ENCODE measurements around the gene DENND4A. TPM values are rescaled to one million over a fixed set of nuclear protein-coding genes. Genes with fewer than 3 reads are reported as not detected.

The DENND4A gene
- total and polyA plus RNA-seq, 9 of the 15 experiments (the other 6 are each of a cell fraction or from before 2014, with no cell fraction given) = 6.8 to 32.3 (median 19.9) TPM

DNA sequence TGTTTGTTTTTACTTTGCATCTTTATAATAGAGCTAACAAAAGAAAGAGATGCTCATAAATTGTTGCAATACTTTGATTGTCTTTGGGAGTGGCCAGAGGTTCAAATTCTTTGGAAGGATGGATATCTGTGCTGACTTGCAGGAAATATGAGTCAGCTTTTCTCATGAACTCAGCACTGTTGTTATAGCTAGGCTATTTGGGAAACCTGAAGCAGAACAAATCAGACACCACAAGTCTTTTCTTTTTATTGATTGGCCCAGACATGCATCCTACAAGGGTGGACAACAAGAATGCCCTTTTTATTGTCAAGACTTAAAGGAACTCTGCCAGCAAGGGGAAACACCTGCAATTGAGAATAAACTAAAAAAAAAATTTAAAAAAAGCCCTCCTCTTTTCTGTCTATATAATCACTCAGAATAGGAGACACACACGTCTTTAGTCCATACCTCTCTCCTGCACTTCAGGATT is 4.6 kb upstream of the DENND4A start (continued):
- TF ChIP-seq MGA (IDR thresholded peaks at IDR 0.05) (no peak), HMG20A (CRISPR knock-in tag; conservative IDR thresholded peaks at IDR 0.05) (no peak), MIER1 (IDR thresholded peaks at IDR 0.05; ENCODE audit: low read depth) (no peak), CEBPB (tag; IDR thresholded peaks at IDR 0.05) (peak; percentile 54; the same call in 1 of the 2 replicates), BCOR (IDR thresholded peaks at IDR 0.05) (no peak), CHD2 (IDR thresholded peaks at IDR 0.05; ENCODE audit: low read depth, low read length) (no peak), CC2D1A (IDR thresholded peaks at IDR 0.05) (no peak), ZNF57 (CRISPR knock-in tag; IDR thresholded peaks at IDR 0.05) (no peak), NR2F6 (CRISPR knock-in tag; IDR thresholded peaks at IDR 0.05) (no peak), BRD9 (IDR thresholded peaks at IDR 0.05; ENCODE audit: low read depth, partially characterized antibody) (no peak), MXI1 (IDR thresholded peaks at IDR 0.05; ENCODE audit: low read depth, low read length) (no peak), MAFG (tag; conservative IDR thresholded peaks at IDR 0.05) (peak; percentile 97), SRSF9 (IDR thresholded peaks at IDR 0.05; ENCODE audit: borderline replicate concordance, low read depth, low read length) (no peak), ZNF668 (CRISPR knock-in tag; IDR thresholded peaks at IDR 0.05) (no peak), ZNF766 (CRISPR knock-in tag; conservative IDR thresholded peaks at IDR 0.05) (no peak), RUNX1 (IDR thresholded peaks at IDR 0.05; ENCODE audit: low read depth) (no peak), L3MBTL2 (IDR thresholded peaks at IDR 0.05) (no peak), CBFA2T2 (conservative IDR thresholded peaks at IDR 0.05) (no peak), CCNT2 (IDR thresholded peaks at IDR 0.05; ENCODE audit: borderline replicate concordance, extremely low read depth, insufficient read length, low read depth, low read length) (peak; percentile 32)
- TF ChIP-seq, protein P1, sequence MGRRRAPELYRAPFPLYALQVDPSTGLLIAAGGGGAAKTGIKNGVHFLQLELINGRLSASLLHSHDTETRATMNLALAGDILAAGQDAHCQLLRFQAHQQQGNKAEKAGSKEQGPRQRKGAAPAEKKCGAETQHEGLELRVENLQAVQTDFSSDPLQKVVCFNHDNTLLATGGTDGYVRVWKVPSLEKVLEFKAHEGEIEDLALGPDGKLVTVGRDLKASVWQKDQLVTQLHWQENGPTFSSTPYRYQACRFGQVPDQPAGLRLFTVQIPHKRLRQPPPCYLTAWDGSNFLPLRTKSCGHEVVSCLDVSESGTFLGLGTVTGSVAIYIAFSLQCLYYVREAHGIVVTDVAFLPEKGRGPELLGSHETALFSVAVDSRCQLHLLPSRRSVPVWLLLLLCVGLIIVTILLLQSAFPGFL (CRISPR knock-in tag; IDR thresholded peaks at IDR 0.05) = no peak
